ENCODE measurements around the gene ADRA1B. TPM values are rescaled to one million over a fixed set of nuclear protein-coding genes. Genes with fewer than 3 reads are reported as not detected.

ADRA1B gene
- total and polyA plus RNA-seq, 9 donors, result 0.11 to 0.34 (median 0.24) TPM

DNA sequence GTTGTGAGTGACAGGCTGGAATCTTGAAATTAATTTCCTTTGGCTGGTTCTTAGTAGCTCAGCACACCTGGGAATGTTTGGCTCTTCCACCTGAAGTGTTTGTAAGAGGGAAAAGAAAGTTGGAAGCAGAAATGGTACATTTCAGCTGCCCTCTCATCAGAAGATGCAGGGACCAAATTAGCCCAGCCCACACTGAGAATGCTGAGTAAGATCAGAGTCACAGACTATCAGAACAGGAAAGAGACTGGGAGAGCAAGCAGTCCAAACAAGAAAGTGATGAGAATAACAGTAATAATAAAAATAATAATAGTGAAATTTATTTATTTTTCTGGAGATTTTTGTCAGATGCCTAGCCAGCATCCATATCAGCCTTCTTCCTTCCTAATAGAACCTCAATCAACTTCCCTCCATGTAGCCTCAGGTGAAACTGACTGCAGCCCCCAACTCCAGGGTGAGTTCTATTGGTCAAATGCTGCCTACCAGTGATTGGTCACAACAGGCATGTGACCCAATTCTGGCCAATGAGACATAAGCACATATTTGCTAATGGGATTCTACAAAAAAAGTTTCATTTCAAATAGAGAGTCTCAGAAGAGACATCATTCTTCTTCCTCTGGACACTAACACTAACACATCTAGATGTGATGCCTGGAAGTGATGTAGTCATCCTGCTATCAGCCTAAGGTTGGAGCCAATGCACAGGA, 31.2 kb upstream of the ADRA1B start:
- Histone ChIP-seq H3K9me3 (replicated peaks; ENCODE audit: control insufficient read depth, low read depth, low read length) (no peaks in the 10 kb centered on the region), H3K36me3 (ENCODE audit: control insufficient read depth, insufficient read depth, low read length) (no peaks in the 10 kb centered on the region), H3K27me3 (ENCODE audit: control insufficient read depth, insufficient read depth, low read length) (no peaks in the 10 kb centered on the region), H3K27ac (ENCODE audit: low read length) (no peak overlapping the region), H3K4me3 (ENCODE audit: low read length) (no peak overlapping the region), H3K4me1 (ENCODE audit: control insufficient read depth, insufficient read depth, low read length) (no peaks in the 10 kb centered on the region)
- no peak for DNase-seq

DNA sequence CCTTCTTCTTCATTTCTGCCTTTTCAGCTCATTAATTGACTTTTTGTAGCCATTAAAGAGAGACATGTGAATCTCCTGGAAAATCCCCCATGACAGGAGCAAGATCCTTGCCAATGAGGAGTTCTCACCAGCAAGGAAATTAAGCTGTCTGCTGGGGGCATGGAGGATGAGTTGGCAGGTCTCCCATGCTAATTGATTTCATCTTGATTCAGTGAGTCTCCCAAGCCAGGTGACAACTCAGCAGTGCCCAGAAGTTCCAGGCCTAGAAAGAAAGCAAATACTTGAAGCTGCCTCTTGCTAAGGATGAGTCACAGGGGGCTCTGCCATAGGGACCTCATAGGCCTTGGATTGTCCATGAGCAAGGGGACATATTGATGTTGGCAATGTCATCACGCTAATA, 30.0 kb upstream of the ADRA1B start:
- no CpG with 5 or more reads among the region's 1 CpG for WGBS (ENCODE audit: insufficient coverage)
- no peaks in the 10 kb centered on the region for H3K9me3 ChIP-seq (replicated peaks; ENCODE audit: control insufficient read depth, low read depth, low read length)
- no peaks in the 10 kb centered on the region for H3K27me3 ChIP-seq (ENCODE audit: control insufficient read depth, insufficient read depth, low read length)
- no peaks in the 10 kb centered on the region for H3K4me1 ChIP-seq (ENCODE audit: control insufficient read depth, insufficient read depth, low read length)
- no peak overlapping the region for H3K27ac ChIP-seq (ENCODE audit: low read length)
- DNase-seq, result no peak
- H3K4me3 ChIP-seq (ENCODE audit: low read length), result no peak overlapping the region
- no peaks in the 10 kb centered on the region for H3K36me3 ChIP-seq (ENCODE audit: control insufficient read depth, insufficient read depth, low read length)

DNA sequence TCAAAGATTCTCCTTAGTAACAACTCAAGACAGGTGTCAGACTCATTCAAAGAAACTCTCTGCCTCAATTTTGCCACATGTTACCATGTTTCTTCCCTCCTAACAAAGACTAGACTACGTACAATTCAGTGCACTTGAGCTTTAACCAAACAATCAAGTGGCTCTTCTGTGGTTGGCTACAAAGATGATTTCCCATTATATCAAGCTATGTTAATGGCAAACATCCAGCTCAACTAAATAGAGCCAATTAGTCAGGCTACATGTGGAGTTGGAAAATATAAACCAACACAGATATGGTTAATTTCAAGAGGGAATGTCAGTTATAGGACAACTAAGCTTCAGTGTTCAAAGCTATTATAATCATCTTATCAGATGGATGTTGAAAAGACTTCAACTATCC, 29.2 kb upstream of the ADRA1B start:
- Histone ChIP-seq H3K27ac (ENCODE audit: low read length) (no peak overlapping the region), H3K9me3 (replicated peaks; ENCODE audit: control insufficient read depth, low read depth, low read length) (no peaks in the 10 kb centered on the region), H3K36me3 (ENCODE audit: control insufficient read depth, insufficient read depth, low read length) (no peaks in the 10 kb centered on the region), H3K4me1 (ENCODE audit: control insufficient read depth, insufficient read depth, low read length) (no peaks in the 10 kb centered on the region), H3K4me3 (ENCODE audit: low read length) (no peak overlapping the region), H3K27me3 (ENCODE audit: control insufficient read depth, insufficient read depth, low read length) (no peaks in the 10 kb centered on the region)
- 88% methylated on average over 1 of the region's 1 CpG for WGBS (ENCODE audit: insufficient coverage)
- no peak for DNase-seq

DNA sequence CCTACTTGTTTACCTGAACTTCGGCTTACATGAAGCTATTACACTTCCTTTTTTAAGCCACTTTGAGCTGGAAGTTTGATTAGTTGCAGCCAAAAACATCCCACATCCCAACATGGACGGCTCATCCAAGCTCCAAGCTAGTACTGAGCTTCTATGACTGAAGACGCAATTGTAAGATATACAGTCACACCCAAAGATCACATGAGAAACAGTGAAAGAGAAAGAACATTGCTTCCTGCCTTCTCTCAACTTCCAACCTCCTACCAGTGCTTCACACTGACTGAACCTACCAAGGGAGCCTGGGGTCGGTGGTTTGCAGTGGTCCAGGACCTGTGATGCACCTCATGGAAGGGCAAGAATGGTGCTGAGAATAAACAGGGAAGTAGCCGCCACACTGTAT, 27.4 kb upstream of the ADRA1B start:
- Histone ChIP-seq H3K9me3 (replicated peaks; ENCODE audit: control insufficient read depth, low read depth, low read length) (no peaks in the 10 kb centered on the region), H3K36me3 (ENCODE audit: control insufficient read depth, insufficient read depth, low read length) (no peaks in the 10 kb centered on the region), H3K27me3 (ENCODE audit: control insufficient read depth, insufficient read depth, low read length) (no peaks in the 10 kb centered on the region), H3K4me3 (ENCODE audit: low read length) (no peak overlapping the region), H3K27ac (ENCODE audit: low read length) (no peak overlapping the region), H3K4me1 (ENCODE audit: control insufficient read depth, insufficient read depth, low read length) (no peaks in the 10 kb centered on the region)
- no peak for DNase-seq
- WGBS (ENCODE audit: insufficient coverage), result no CpG with 5 or more reads among the region's 5 CpGs

DNA sequence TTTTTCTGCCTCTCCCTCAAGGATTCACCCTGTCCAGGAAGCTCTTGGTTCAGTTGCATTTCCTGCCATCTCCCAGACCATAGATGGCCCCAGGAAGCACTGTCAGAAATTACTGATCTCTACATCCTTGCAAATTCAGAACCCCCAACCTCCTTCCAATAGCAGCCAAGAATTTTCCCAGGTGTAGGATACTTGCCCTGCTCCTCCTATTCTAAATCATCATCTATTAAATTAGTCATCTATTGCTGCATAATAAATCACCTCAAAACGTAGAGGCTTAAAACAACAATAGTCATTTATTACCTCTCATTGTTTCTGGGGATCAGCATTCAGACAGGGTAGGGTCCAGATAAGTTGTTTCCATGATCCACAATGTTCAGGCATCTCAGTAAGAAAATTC, 26.1 kb upstream of the ADRA1B start:
- Histone ChIP-seq H3K36me3 (ENCODE audit: control insufficient read depth, insufficient read depth, low read length) (no peaks in the 10 kb centered on the region), H3K4me3 (ENCODE audit: low read length) (no peak overlapping the region), H3K9me3 (replicated peaks; ENCODE audit: control insufficient read depth, low read depth, low read length) (no peaks in the 10 kb centered on the region), H3K27ac (ENCODE audit: low read length) (no peak overlapping the region), H3K27me3 (ENCODE audit: control insufficient read depth, insufficient read depth, low read length) (no peaks in the 10 kb centered on the region), H3K4me1 (ENCODE audit: control insufficient read depth, insufficient read depth, low read length) (no peaks in the 10 kb centered on the region)
- WGBS (ENCODE audit: insufficient coverage), result 33% methylated on average over 1 of the region's 1 CpG
- no peak for DNase-seq

DNA sequence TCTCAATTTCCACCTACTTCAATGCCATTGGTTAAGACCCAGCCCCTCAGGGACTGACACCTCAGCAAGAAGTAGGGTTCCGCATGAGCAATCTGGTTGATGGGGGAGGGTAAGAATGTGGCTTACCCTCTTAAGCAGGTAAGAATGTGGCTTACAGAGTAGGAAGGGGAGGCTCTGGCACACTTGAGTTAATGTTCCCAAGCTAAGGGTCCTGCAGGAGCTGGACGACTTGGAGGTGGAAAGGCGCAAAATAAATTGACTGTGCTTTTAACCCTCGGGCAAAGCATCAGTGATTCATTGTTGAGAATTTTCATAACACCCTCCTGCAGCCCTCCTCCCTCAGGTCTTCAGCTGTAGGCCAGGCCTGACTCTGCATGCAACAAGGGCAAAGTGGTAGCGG, 24.9 kb upstream of the ADRA1B start:
- no peak overlapping the region for H3K27ac ChIP-seq (ENCODE audit: low read length)
- H3K4me3 ChIP-seq (ENCODE audit: low read length), result no peak overlapping the region
- H3K9me3 ChIP-seq (replicated peaks; ENCODE audit: control insufficient read depth, low read depth, low read length), result no peaks in the 10 kb centered on the region
- WGBS (ENCODE audit: insufficient coverage), result 61% methylated on average over 5 of the region's 5 CpGs
- no peaks in the 10 kb centered on the region for H3K27me3 ChIP-seq (ENCODE audit: control insufficient read depth, insufficient read depth, low read length)
- no peaks in the 10 kb centered on the region for H3K36me3 ChIP-seq (ENCODE audit: control insufficient read depth, insufficient read depth, low read length)
- DNase-seq, result no peak
- H3K4me1 ChIP-seq (ENCODE audit: control insufficient read depth, insufficient read depth, low read length), result no peaks in the 10 kb centered on the region

DNA sequence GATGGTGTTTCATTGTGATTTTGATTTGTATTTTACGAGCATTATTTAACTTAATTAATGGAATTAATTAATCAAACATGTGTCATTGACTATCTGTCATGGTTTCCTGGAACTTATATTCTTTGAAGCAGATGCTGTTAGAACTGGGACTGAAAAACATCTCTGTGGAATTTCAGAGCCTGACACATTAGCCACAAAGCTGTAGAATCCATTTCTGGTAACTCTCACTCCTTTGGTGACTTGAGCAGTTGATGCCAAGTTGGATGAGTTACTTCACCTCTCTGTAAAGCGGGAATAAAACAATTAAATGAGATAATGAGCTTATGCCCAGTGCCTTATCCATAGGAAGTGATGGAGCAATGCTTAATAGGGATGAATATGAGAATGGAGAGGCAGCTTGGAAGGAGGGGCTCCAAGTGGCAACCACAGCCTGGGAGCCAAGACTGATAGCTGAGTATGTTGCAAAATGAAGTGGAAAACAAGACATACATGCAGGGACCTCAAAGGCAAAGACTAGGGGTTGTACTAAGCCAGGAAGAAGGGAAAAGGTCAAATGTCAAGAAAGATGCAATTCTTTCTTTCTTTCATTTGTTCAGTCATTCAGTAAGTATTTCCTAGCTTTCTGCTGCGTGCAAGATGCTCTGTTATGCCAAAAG, 23.1 kb upstream of the ADRA1B start:
- DNase-seq, result no peak
- H3K27me3 ChIP-seq (ENCODE audit: control insufficient read depth, insufficient read depth, low read length), result no peaks in the 10 kb centered on the region
- H3K27ac ChIP-seq (ENCODE audit: low read length), result no peak overlapping the region
- no peaks in the 10 kb centered on the region for H3K4me1 ChIP-seq (ENCODE audit: control insufficient read depth, insufficient read depth, low read length)
- WGBS (ENCODE audit: insufficient coverage), result 82% methylated on average over 1 of the region's 3 CpGs
- H3K4me3 ChIP-seq (ENCODE audit: low read length), result no peak overlapping the region
- H3K9me3 ChIP-seq (replicated peaks; ENCODE audit: control insufficient read depth, low read depth, low read length), result no peaks in the 10 kb centered on the region
- H3K36me3 ChIP-seq (ENCODE audit: control insufficient read depth, insufficient read depth, low read length), result no peaks in the 10 kb centered on the region

DNA sequence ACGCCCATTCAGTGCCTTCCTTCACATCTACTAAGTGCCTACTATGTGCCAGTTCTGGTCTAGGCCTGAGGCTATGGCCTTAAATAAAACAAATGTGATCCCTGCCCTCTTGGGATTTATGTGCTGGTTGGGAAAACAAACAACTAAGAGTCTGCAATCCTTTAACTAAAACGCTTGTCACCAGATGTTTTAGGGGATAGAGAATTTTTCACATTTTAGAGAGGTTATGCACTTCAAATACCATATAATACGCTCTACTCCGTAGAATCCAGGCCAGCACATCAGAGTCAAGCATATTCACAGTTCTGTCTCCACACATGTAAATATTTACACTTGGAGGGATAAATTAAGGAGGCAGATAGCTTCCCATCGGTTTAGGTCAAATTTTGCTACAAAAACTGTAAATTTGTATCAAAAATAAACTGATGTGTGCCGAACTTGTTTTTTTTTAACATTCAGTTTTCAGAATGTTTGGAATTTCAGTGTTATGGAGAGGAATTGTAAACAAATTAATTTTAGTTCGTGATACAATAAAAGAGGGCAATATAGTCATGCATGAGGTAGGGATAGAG, 22.0 kb upstream of the ADRA1B start:
- 60% methylated on average over 1 of the region's 7 CpGs for WGBS (ENCODE audit: insufficient coverage)
- DNase-seq, result no peak
- Histone ChIP-seq H3K36me3 (ENCODE audit: control insufficient read depth, insufficient read depth, low read length) (no peaks in the 10 kb centered on the region), H3K4me3 (ENCODE audit: low read length) (no peak overlapping the region), H3K4me1 (ENCODE audit: control insufficient read depth, insufficient read depth, low read length) (no peaks in the 10 kb centered on the region), H3K27ac (ENCODE audit: low read length) (no peak overlapping the region), H3K9me3 (replicated peaks; ENCODE audit: control insufficient read depth, low read depth, low read length) (no peaks in the 10 kb centered on the region), H3K27me3 (ENCODE audit: control insufficient read depth, insufficient read depth, low read length) (no peaks in the 10 kb centered on the region)

DNA sequence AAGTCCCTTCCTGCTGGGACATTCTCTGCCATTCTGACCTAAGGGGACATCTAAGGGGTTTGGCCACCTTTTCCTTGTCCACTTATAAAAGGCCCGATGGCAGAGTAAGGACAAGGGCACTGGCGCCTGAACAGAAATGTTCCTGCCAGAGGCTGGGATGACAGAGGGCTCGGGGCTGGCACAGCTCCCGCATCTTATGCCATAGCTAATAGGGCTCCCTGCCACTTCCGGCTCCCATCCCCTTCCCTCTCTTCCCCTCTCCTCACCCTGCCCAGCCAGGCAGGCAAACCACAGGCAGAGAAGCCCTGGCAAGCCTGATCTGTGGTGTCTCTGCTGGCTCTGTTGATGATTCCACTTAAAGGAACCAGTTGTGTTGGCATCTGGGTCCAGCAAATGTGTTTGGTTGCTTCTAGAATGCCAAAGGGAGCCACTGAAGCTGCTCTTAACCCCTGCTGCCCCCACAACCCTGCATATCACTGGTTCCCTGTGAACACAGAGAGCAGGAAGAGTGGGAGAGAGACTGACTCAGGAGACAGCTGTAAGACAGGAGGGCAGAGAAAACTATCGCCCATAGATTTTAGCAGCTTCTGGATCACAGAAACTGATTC, 18.4 kb upstream of the ADRA1B start:
- H3K4me1 ChIP-seq (ENCODE audit: control insufficient read depth, insufficient read depth, low read length), result no peaks in the 10 kb centered on the region
- 59% methylated on average over 6 of the region's 6 CpGs for WGBS (ENCODE audit: insufficient coverage)
- H3K36me3 ChIP-seq (ENCODE audit: control insufficient read depth, insufficient read depth, low read length), result no peaks in the 10 kb centered on the region
- no peaks in the 10 kb centered on the region for H3K27me3 ChIP-seq (ENCODE audit: control insufficient read depth, insufficient read depth, low read length)
- no peaks in the 10 kb centered on the region for H3K9me3 ChIP-seq (replicated peaks; ENCODE audit: control insufficient read depth, low read depth, low read length)
- peak; percentile 19 for DNase-seq
- no peak overlapping the region for H3K27ac ChIP-seq (ENCODE audit: low read length)
- H3K4me3 ChIP-seq (ENCODE audit: low read length), result no peak overlapping the region
